Measurements from ENCODE around the gene ZNF561.

GRCh38 chr19:9645472-9645871 is 24.4 kb upstream of the ZNF561 start:
- TF ChIP-seq CTCF (IDR thresholded peaks at IDR 0.05), result no peak
- no peak for TF ChIP-seq EZH2 (IDR thresholded peaks at IDR 0.05; ENCODE audit: borderline replicate concordance, insufficient read depth, low read depth, low read length, poor library complexity, severe bottlenecking)
